Thyroid gland (tissue), 4 donors: ENCODE data around the gene MYLK2. TPM values are rescaled to one million over a fixed set of nuclear protein-coding genes. Genes with fewer than 3 reads are reported as not detected.
"Not testable (repeated sequence)": the region's sequence is repeated elsewhere in the genome, so short reads cannot be mapped to it uniquely, and the experiment has no call there.

Experiments
- DNase-seq, 2 donors: peaks; one replicate each; pipeline ENCODE4 v3.0.0-alpha.2; 2019
- H3K27ac ChIP-seq, 3 donors: fragments of 200-600 bp; sonication (generic); 1 replicate in 2 of 3; 2 replicates in 1 of 3; pipeline ENCODE4 v1.5.1; 2016 to 2019; ENCODE audit warnings: mild to moderate bottlenecking in 1 of 3, moderate library complexity in 1 of 3
- H3K27me3 ChIP-seq: fragments of 200-600 bp; sonication (generic); one replicate; pipeline ENCODE4 v1.5.1; 2019
- H3K36me3 ChIP-seq, 2 donors: fragments of 200-600 bp; sonication (generic); one replicate each; pipeline ENCODE4 v1.5.1; 2016 to 2019
- H3K4me1 ChIP-seq, 2 donors: fragments of 200-600 bp; sonication (generic); one replicate each; pipeline ENCODE4 v1.5.1; 2017 to 2019
- H3K4me3 ChIP-seq, 3 donors: fragments of 200-600 bp; sonication (generic); replicated peaks in 1 of 3; 1 replicate in 2 of 3; 2 replicates in 1 of 3; pipeline ENCODE4 v1.5.1; 2016; ENCODE audit warnings: mild to moderate bottlenecking in 1 of 3
- H3K9me3 ChIP-seq: fragments of 200-600 bp; sonication (generic); one replicate; pipeline ENCODE4 v1.5.1; 2017
- POLR2A ChIP-seq, 2 donors: fragments of 450-650 bp; IDR thresholded peaks; one replicate each; pipeline ENCODE4 v1.6.1; 2017; ENCODE audit warnings: antibody characterized with exemption in 2 of 2, mild to moderate bottlenecking in 2 of 2, moderate library complexity in 1 of 2
- WGBS, 2 donors: methylation state at CpG; one replicate each; pipeline ENCODE4 v1.1.5; 2017; 5-methylcytosine and 5-hydroxymethylcytosine counted together
- intact Hi-C: fragments of 100-400 bp; cut with DNase I; formaldehyde crosslinking; loops from one replicate; pipeline ENCODE4 v1.15.1; 2023
- total RNA-seq, 4 donors: library from RNA; depleted of rRNA; stranded (reverse); fragments of >200 nt; gene quantifications; one replicate each; pipeline ENCODE4 v1.2.3, GENCODE V29; 2016
- TF ChIP-seq, protein P1 (sequence below), 6 experiments: fragments of 200-600 bp in 3 of 6; fragments of 450-650 bp in 3 of 6; sonication (generic) in 3 of 6; IDR thresholded peaks; one replicate each; pipeline ENCODE4 v1.5.1; 2016 to 2019; ENCODE audit warnings: antibody characterized with exemption in 6 of 6, mild to moderate bottlenecking in 2 of 6, inconsistent platforms in 1 of 6, moderate library complexity in 1 of 6

MYLK2 gene
- total RNA-seq, 4 donors from 2014 or later = 0.22 to 0.83 TPM; not detected in 2

GRCh38 chr20:31824554-31825313, 5.6 kb downstream of the MYLK2 start:
- no peak overlapping the region for H3K27ac ChIP-seq
- no peaks in the 10 kb centered on the region for H3K27me3 ChIP-seq
- H3K4me3 ChIP-seq = no peak overlapping the region
- H3K36me3 ChIP-seq = no peaks in the 10 kb centered on the region
- TF ChIP-seq, protein P1, sequence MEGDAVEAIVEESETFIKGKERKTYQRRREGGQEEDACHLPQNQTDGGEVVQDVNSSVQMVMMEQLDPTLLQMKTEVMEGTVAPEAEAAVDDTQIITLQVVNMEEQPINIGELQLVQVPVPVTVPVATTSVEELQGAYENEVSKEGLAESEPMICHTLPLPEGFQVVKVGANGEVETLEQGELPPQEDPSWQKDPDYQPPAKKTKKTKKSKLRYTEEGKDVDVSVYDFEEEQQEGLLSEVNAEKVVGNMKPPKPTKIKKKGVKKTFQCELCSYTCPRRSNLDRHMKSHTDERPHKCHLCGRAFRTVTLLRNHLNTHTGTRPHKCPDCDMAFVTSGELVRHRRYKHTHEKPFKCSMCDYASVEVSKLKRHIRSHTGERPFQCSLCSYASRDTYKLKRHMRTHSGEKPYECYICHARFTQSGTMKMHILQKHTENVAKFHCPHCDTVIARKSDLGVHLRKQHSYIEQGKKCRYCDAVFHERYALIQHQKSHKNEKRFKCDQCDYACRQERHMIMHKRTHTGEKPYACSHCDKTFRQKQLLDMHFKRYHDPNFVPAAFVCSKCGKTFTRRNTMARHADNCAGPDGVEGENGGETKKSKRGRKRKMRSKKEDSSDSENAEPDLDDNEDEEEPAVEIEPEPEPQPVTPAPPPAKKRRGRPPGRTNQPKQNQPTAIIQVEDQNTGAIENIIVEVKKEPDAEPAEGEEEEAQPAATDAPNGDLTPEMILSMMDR (IDR thresholded peaks at IDR 0.05) = no peak
- no peak for TF ChIP-seq POLR2A (IDR thresholded peaks at IDR 0.05)
- intact Hi-C loops = loop anchor here (10.0 kb wide), 3 partner anchors 170 to 270 kb away; no protein-coding TSS in a partner anchor
- peaks cover 17 to 19% of the 10 kb centered on the region in 2 donors for H3K4me1 ChIP-seq
- no peaks in the 10 kb centered on the region for H3K9me3 ChIP-seq
- 75 to 81% methylated on average over 14 of the region's 14 CpGs for WGBS, 2 donors
- DNase-seq = no peak

GRCh38 chr20:31826074-31826473, 6.9 kb downstream of the MYLK2 start:
- 93 to 94% methylated on average over 5 of the region's 5 CpGs for WGBS, 2 donors
- Histone ChIP-seq H3K4me3 (no peak overlapping the region), H3K4me1 (peaks cover 17 to 19% of the 10 kb centered on the region in 2 donors), H3K27me3 (no peaks in the 10 kb centered on the region), H3K9me3 (no peaks in the 10 kb centered on the region), H3K27ac (no peak overlapping the region), H3K36me3 (no peaks in the 10 kb centered on the region)
- DNase-seq = no peak
- TF ChIP-seq POLR2A (IDR thresholded peaks at IDR 0.05) = no peak
- TF ChIP-seq, protein P1 (IDR thresholded peaks at IDR 0.05) = no peak
- intact Hi-C loops = loop anchor here (10.0 kb wide), 3 partner anchors 171 to 269 kb away; no protein-coding TSS in a partner anchor

- H3K9me3 ChIP-seq = no peaks in the 10 kb centered on the region
- no peak overlapping the region for H3K4me3 ChIP-seq
- no peak for DNase-seq
- H3K4me1 ChIP-seq = peaks cover 8 to 11% of the 10 kb centered on the region in 2 donors
- 64 to 77% methylated on average over 2 of the region's 2 CpGs for WGBS, 2 donors
- TF ChIP-seq, protein P1 (IDR thresholded peaks at IDR 0.05) = no peak
- TF ChIP-seq POLR2A (IDR thresholded peaks at IDR 0.05) = no peak
- H3K27ac ChIP-seq = no peak overlapping the region
- no peaks in the 10 kb centered on the region for H3K27me3 ChIP-seq
- H3K36me3 ChIP-seq = no peaks in the 10 kb centered on the region
- intact Hi-C loops = loop anchor here (10.0 kb wide), 3 partner anchors 172 to 268 kb away; no protein-coding TSS in a partner anchor
Measured at GRCh38 chr20:31827059-31827458, 7.9 kb downstream of the MYLK2 start.

DNA sequence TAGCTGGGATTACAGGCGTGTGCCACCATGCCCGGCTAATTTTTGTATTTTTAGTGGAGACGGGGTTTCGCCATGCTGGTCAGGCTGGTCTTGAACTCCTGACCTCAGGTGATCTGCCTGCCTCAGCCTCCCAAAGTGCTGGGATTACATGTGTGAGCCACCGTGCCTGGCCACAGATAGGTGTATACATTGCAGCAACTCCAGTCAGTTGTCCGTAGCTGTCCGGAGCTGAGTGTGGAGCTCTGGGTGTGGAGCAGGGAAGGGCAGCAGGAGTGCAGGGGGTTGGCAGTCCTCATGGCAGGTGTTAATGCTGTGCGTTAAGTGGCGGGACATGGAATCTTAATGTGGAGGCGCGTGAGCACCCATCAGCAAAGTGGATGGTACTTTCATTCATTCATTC, 8.9 kb downstream of the MYLK2 start:
- not testable (repeated sequence) for H3K27ac ChIP-seq, H3K9me3 ChIP-seq, H3K36me3 ChIP-seq, H3K27me3 ChIP-seq, DNase-seq, H3K4me1 ChIP-seq, H3K4me3 ChIP-seq
- intact Hi-C loops = loop anchor here (10.0 kb wide), 3 partner anchors 173 to 267 kb away; no protein-coding TSS in a partner anchor
- 95 to 97% methylated on average over 11 of the region's 11 CpGs for WGBS, 2 donors

DNA sequence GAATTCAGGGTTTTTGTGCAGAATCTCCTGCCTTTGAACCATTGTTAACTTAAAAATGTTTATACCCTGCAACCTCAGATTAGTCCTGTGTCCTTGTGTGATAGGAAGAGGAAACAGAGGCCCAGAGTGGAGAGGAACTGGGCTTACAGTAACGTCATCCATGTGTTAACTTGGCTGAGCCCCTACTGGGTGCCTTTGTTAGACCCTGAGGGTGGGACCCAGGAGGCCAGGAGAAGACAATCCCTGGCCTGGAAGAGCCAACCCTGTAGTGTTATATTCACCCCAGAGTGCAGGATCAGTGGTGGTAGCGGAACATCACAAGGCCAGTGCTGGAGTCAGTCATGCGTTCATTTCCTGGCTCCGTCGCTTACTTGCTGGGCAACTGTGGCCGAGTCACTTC, 10.6 kb downstream of the MYLK2 start:
- 82 to 88% methylated on average over 6 of the region's 6 CpGs for WGBS, 2 donors

More for the DNA sequence above, 10.6 kb downstream of the MYLK2 start:
- no peaks in the 10 kb centered on the region for H3K36me3 ChIP-seq
- H3K9me3 ChIP-seq = no peaks in the 10 kb centered on the region
- peaks cover 0 to 5% of the 10 kb centered on the region in 2 donors for H3K4me1 ChIP-seq
- no peaks in the 10 kb centered on the region for H3K27me3 ChIP-seq
- no peak overlapping the region for H3K27ac ChIP-seq
- no peak overlapping the region for H3K4me3 ChIP-seq
- no peak for TF ChIP-seq POLR2A (IDR thresholded peaks at IDR 0.05)
- TF ChIP-seq, protein P1 (IDR thresholded peaks at IDR 0.05) = no peak
- no peak for DNase-seq
- intact Hi-C loops = loop anchor here (10.0 kb wide), 5 partner anchors 85 to 265 kb away; partner anchors contain the start of gene COX4I2
